D721Med (cell line): ENCODE data around the gene PSKH1.

Experiments used
- DNase-seq: peaks from one replicate; pipeline ENCODE4 v3.0.0; 2011; ENCODE audit warnings: low spot score; ENCODE audit not compliant: insufficient read length
- FAIRE-seq: peaks from 2 replicates; lab custom pipeline; 2011; peaks lifted over from hg19 to GRCh38; lab: Jason Lieb, UNC
- CTCF ChIP-seq: IDR thresholded peaks from 2 replicates; pipeline ENCODE4 v1.5.1; 2012; ENCODE audit warnings: mild to moderate bottlenecking, control low read depth; ENCODE audit not compliant: insufficient read depth; ENCODE audit errors: missing control alignments

The PSKH1 gene

DNA sequence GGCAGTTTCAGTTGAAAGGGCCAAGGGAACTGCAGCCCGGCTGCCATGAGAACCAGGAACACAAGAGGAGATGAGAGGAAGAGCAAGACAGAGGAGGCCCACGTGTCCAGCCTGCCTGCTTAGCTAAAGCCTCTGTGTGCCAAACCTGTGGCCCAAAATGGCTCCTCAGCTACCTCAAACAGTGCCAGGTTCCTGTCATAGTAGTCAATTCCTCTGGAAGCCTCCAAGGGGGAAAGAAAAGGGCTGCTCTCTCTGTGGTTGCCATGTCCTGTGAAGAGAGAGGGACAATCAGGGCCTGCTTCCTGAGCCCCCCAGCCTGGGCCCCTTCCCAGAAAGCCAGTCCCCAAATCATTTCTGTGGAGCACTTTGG lies 70.2 kb downstream of the PSKH1 start:
- no peak for FAIRE-seq
- no peak for DNase-seq
- no peak for TF ChIP-seq CTCF

DNA sequence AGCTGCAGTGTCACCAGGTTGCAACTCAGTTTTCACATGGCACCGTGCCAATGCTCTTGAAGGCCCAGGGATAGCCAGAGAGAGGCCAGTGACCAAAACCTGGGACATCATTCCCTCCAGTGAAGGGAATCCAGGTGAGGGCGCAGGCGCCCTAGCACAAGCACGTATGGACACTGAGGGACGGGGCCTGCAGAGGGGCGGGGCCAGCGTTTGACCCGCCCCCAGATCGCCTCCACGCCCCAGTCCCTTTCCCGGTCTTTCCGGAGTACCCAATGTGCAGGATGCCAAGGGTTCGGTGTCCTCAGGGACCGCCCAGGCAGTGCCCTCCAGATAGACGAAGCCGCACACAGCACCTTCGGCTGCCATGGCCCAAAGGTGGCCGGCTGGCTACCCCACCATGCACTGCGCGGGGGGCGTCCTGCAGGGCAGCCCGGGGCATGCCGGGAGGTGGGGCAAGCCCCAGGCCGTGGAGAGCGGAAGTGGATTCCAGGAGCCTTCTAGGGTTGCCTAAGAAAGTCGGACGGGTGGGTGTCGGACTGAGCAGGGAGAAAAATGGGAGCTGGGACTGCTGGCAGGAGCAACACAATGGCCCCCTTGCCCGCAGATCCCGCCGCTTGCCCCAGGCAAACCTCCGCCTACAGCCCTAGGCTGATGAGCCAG lies 70.7 kb downstream of the PSKH1 start:
- FAIRE-seq (no peak), DNase-seq (no peak)
- TF ChIP-seq CTCF, result no peak

DNA sequence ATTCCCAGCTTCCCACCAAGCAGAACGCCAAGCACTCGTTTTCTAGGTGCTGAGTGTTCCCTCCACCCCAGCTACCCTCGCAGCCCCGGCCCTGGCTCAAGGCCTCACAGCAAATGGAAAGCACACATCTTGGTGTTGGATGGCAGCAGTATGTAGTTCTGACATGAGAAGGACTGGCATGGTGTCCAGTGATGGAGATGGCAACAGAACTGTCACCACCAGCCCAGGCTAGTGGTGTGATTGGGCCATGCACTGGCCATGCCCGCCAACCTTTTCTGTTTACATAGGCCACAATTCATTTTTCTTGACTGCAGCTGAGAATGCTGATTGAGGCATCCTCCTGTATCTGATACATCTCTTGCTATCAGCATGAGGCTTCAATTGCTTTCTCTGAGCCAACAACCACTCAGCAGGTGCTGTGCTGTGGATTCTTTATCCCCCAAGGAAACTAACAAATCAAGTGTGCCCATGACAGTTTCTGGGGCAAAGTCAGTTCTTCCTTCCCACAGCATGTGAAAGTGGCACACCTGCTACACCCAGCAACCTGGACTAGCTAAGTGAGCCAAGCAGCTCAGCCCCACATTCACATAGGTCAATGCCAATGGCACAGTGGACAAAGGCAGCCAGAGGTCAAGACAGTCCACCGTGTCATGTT lies 71.5 kb downstream of the PSKH1 start:
- DNase-seq (no peak), FAIRE-seq (no peak)
- TF ChIP-seq CTCF, result no peak

DNA sequence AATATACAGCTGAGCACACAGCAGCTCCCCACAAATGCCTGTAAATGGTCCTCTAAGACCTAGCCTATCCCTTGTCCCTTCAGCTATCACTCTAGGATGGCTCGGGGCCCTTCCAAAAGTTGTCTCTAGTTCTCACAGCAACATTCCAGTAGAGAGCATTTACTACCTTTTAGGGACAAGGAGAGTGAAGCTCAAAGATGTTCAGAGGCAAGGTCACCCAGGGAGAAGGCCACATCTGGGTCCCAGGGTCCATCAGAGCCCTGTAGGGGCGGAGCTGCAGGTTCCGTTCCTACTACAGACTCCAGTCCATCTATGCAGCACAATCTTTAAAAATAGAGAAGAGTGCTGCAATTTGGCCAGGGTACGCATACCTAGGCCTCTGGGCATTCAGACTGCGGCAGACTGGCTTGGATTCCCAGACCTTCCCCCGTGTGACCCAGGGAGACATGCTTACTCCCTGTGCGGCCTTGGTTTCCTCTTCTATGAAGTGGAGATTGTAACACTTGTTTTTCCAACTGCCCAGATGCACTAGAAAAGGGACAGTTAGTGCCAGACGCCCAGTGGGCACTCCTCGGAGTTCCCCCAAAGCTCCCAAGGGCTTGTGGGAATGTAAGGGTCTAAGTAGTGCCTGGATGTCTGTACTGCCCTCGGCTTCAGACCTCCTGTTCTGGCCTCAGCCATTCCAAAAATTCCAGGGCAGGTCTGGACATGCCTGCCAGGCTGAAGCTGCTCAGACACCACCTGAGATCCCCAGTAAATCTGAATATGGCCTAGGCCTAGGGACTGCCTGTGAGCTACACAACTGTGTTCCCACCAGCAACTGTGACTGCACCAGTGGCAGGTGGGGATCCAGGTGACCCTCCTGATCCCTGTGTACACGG lies 72.9 kb downstream of the PSKH1 start:
- DNase-seq, result no peak
- FAIRE-seq, result no peak

GRCh38 chr16:67966549-67967182 lies 73.6 kb downstream of the PSKH1 start:
- DNase-seq (no peak), FAIRE-seq (no peak)
- no peak for TF ChIP-seq CTCF

More for the DNA sequence above, 72.9 kb downstream of the PSKH1 start:
- no peak for TF ChIP-seq CTCF

DNA sequence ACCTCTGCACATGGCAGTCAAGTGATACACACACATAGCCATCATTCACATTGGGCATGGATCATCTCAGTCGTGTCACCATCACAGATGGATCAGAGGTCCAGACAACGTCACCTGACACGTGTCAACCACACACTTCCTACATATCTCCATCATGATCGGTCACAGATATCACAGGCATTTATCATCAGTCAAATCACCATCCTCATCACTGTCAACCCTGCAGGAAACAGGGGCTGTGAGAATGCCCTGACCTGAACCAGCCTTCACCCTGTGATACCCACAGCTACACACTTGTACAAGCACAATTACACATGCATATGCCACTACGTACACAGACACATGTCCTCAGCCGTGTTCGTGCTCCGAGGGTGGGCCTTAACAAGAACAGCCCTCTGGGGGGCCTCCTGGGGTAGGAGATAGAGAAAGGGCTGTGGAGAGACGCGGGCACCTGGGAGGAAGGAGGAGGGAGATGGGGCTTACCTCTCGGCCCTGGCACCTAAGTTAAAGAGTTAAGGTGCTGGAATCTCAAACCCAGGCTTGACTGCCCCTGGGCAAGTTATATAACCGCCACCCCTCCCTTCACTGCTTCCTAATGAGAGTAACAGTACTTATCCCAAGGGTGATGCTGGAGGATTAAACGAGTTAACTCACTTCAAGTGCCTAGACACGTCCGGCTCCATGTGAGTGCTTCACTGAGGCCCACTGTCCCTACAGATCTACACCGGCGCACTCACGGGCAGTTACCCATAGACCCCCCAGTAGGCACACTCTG lies 74.3 kb downstream of the PSKH1 start:
- FAIRE-seq (no peak), DNase-seq (no peak)
- TF ChIP-seq CTCF, result no peak
